OCI-LY1 (cell line): ENCODE data around the gene SNTB2.

ENCODE experiments used
- H2AFZ ChIP-seq: fragments of 200-600 bp; sonication (generic), shearing (Covaris generic); 2 replicates; pipeline ENCODE4 v1.6.0; 2014; ENCODE audit warnings: antibody characterized with exemption, mild to moderate bottlenecking, low read length
- H3F3A ChIP-seq: fragments of 200-600 bp; sonication (generic), shearing (Covaris generic); 2 replicates; pipeline ENCODE4 v1.6.0; 2014; ENCODE audit warnings: mild to moderate bottlenecking, antibody characterized with exemption, low read length, moderate library complexity; ENCODE audit not compliant: insufficient read depth
- H3K27ac ChIP-seq: fragments of 200-600 bp; sonication (generic); 2 replicates; pipeline ENCODE4 v1.5.1; 2014; ENCODE audit warnings: low read length, mixed run types, mild to moderate bottlenecking, low read depth; ENCODE audit not compliant: poor library complexity, severe bottlenecking
- H3K27me3 ChIP-seq: fragments of 200-600 bp; sonication (generic); 2 replicates; pipeline ENCODE4 v1.6.0; 2014; ENCODE audit warnings: antibody characterized with exemption, mild to moderate bottlenecking, low read length, moderate library complexity; ENCODE audit not compliant: insufficient read depth
- H3K36me3 ChIP-seq: fragments of 200-600 bp; sonication (generic); 2 replicates; pipeline ENCODE4 v1.6.1; 2014; ENCODE audit warnings: mild to moderate bottlenecking, antibody characterized with exemption, low read length, moderate library complexity, mixed read lengths; ENCODE audit not compliant: insufficient read depth
- H3K4me1 ChIP-seq: fragments of 200-600 bp; sonication (generic); 2 replicates; pipeline ENCODE4 v1.5.1; 2014; ENCODE audit warnings: mild to moderate bottlenecking, low read length, moderate library complexity; ENCODE audit not compliant: insufficient read depth, severe bottlenecking
- H3K4me2 ChIP-seq: fragments of 200-600 bp; sonication (generic), shearing (Covaris generic); 2 replicates; pipeline ENCODE4 v1.6.1; 2014; ENCODE audit warnings: low read length
- H3K4me3 ChIP-seq: fragments of 200-600 bp; sonication (generic); 2 replicates; pipeline ENCODE4 v1.5.1; 2014; ENCODE audit warnings: low read length, low read depth, mild to moderate bottlenecking, mixed read lengths; ENCODE audit not compliant: poor library complexity, severe bottlenecking
- H3K79me2 ChIP-seq: fragments of 200-600 bp; shearing (Covaris generic); 2 replicates; pipeline ENCODE4 v1.6.1; 2016; ENCODE audit warnings: mixed run types, low read length, mixed read lengths; ENCODE audit not compliant: insufficient read depth
- H3K9ac ChIP-seq: fragments of 200-600 bp; sonication (generic), shearing (Covaris generic); 2 replicates; pipeline ENCODE4 v1.6.1; 2014; ENCODE audit warnings: mild to moderate bottlenecking, low read length, mixed read lengths
- H3K9me2 ChIP-seq: fragments of 200-600 bp; sonication (generic), shearing (Covaris generic); 2 replicates; pipeline ENCODE4 v1.6.1; 2014; ENCODE audit warnings: low read depth, mild to moderate bottlenecking, low read length, mixed read lengths
- H3K9me3 ChIP-seq: fragments of 200-600 bp; shearing (Covaris generic); 2 replicates; pipeline ENCODE4 v1.6.1; 2014; ENCODE audit warnings: low read length, mixed read lengths
- H4K20me1 ChIP-seq: fragments of 200-600 bp; sonication (generic), shearing (Covaris generic); 2 replicates; pipeline ENCODE4 v1.6.0; 2016; ENCODE audit warnings: mild to moderate bottlenecking, low read length; ENCODE audit not compliant: insufficient read depth
- EZH2 ChIP-seq: fragments of 200-600 bp; sonication (generic), shearing (Covaris generic); IDR thresholded peaks from 2 replicates; pipeline ENCODE4 v1.8.0; 2017; ENCODE audit warnings: borderline replicate concordance, mixed run types, mild to moderate bottlenecking, antibody characterized with exemption, low read length, moderate library complexity, mixed read lengths
- TF ChIP-seq, protein P1 (sequence below): fragments of 200-600 bp; sonication (generic), shearing (Covaris generic); IDR thresholded peaks from 2 replicates; pipeline ENCODE4 v1.5.1; 2017; ENCODE audit warnings: mild to moderate bottlenecking, antibody characterized with exemption, low read length, moderate library complexity, mixed read lengths

The SNTB2 gene

DNA sequence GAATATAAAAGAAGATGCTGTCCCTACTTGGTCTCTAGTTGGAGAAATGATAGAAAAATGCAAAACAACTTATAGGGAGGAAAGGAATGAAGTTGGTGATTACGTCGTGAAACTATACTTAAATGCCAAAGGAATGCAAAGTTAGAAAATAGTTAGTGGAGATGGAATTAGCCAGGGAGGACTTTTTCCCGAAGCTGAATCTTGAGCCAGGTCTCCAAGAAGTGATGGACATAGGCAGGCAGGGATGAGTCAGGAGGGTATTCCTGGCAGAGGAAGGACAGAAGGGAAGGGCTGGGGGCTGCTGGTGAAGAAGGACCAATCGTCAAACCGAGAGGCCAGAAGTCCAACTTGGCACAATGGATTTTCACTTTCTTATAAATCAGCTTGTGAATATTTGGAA lies 1.8 kb downstream of the SNTB2 start:
- Histone ChIP-seq H3K36me3 (no peaks in the 10 kb centered on the region), H3K4me2 (peak overlapping the region; percentile 94), H3K9me3 (no peaks in the 10 kb centered on the region), H4K20me1 (no peaks in the 10 kb centered on the region), H2AFZ (no peak overlapping the region), H3K79me2 (peaks cover 50% of the 10 kb centered on the region), H3F3A (peaks cover 3% of the 10 kb centered on the region; the same call in 1 of the 2 replicates), H3K9me2 (no peaks in the 10 kb centered on the region), H3K4me1 (peaks cover 41% of the 10 kb centered on the region), H3K9ac (peak overlapping the region; percentile 71), H3K4me3 (peak overlapping the region; percentile 73), H3K27me3 (no peaks in the 10 kb centered on the region), H3K27ac (peak overlapping the region; percentile 84)
- TF ChIP-seq EZH2 = no peak
- TF ChIP-seq, protein P1, sequence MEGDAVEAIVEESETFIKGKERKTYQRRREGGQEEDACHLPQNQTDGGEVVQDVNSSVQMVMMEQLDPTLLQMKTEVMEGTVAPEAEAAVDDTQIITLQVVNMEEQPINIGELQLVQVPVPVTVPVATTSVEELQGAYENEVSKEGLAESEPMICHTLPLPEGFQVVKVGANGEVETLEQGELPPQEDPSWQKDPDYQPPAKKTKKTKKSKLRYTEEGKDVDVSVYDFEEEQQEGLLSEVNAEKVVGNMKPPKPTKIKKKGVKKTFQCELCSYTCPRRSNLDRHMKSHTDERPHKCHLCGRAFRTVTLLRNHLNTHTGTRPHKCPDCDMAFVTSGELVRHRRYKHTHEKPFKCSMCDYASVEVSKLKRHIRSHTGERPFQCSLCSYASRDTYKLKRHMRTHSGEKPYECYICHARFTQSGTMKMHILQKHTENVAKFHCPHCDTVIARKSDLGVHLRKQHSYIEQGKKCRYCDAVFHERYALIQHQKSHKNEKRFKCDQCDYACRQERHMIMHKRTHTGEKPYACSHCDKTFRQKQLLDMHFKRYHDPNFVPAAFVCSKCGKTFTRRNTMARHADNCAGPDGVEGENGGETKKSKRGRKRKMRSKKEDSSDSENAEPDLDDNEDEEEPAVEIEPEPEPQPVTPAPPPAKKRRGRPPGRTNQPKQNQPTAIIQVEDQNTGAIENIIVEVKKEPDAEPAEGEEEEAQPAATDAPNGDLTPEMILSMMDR = no peak

DNA sequence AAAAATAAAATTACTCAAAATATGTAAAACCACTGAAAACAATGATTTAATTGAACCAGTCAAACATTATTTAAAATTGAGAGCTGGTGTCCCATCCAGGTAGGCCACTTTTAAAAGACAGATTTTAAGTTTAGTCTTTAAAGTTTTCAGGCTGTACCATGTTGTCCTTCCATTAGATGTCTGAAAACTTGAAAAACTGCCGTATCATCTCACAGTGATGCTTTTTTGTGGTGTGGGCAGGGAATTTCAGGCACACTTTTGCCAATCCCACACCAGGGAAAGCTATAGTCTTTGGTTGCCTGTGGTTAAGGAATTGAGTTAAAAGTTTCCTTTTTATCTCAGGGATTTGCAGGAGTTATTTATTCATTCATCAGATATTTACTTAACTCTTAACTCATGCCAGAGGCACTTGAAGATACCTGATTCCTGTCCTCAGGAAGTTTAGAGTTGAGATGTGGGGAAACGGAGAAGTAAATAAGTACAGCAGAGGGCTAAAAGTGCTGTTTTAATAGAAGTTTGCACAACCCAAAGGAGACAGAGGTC lies 3.2 kb downstream of the SNTB2 start:
- Histone ChIP-seq H3K27ac (peak overlapping the region; percentile 84), H3K79me2 (peaks cover 64% of the 10 kb centered on the region), H3K4me3 (peak overlapping the region; percentile 73), H3K36me3 (no peaks in the 10 kb centered on the region), H3K9ac (peak overlapping the region; percentile 71), H3F3A (peaks cover 3% of the 10 kb centered on the region; the same call in 1 of the 2 replicates), H2AFZ (no peak overlapping the region), H4K20me1 (no peaks in the 10 kb centered on the region), H3K4me2 (peak overlapping the region; percentile 94), H3K4me1 (peaks cover 41% of the 10 kb centered on the region), H3K27me3 (no peaks in the 10 kb centered on the region), H3K9me3 (no peaks in the 10 kb centered on the region), H3K9me2 (no peaks in the 10 kb centered on the region)
- TF ChIP-seq, protein P1 = no peak
- no peak for TF ChIP-seq EZH2

DNA sequence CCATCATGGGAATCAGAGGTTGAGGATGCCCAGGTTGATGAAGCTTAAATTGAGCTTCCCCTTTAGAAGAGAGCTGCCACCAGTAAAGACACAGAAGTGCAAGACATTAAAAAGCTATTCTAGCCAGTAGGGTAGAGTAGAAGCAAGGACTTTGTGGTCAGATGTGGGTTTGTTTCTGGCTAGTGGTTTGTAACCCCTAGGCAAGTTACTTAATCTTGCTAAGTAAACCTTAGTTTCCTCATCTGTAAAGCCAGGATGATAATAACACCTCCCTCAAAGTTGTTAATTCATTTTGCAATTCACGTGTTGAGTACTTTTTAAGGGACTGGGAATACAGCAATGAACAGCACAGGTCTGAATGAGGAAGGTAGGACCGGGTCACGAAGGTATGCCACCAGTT lies 3.6 kb downstream of the SNTB2 start:
- Histone ChIP-seq H3K4me2 (peak overlapping the region; percentile 94), H3K79me2 (peaks cover 69% of the 10 kb centered on the region)

More for the DNA sequence above, 3.6 kb downstream of the SNTB2 start:
- Histone ChIP-seq H2AFZ (no peak overlapping the region), H3K4me1 (peaks cover 41% of the 10 kb centered on the region), H3K9me3 (no peaks in the 10 kb centered on the region), H4K20me1 (no peaks in the 10 kb centered on the region), H3F3A (peaks cover 3% of the 10 kb centered on the region; the same call in 1 of the 2 replicates), H3K9ac (peak overlapping the region; percentile 71), H3K36me3 (no peaks in the 10 kb centered on the region), H3K9me2 (no peaks in the 10 kb centered on the region), H3K27ac (peak overlapping the region; percentile 84), H3K4me3 (peak overlapping the region; percentile 73), H3K27me3 (no peaks in the 10 kb centered on the region)
- TF ChIP-seq, protein P1 = no peak
- no peak for TF ChIP-seq EZH2
